GM23248 (cell line): ENCODE results near the gene GLYATL3. TPM values are rescaled to one million over a fixed set of nuclear protein-coding genes. Genes with fewer than 3 reads are reported as not detected.

ENCODE experiments used
- DNase-seq: peaks from one replicate; pipeline ENCODE4 v3.0.0-alpha.2; 2015
- H2AFZ ChIP-seq: fragments of 200-600 bp; sonication (generic); 2 replicates; pipeline ENCODE4 v1.6.1; 2016; ENCODE audit warnings: antibody characterized with exemption
- H3F3A ChIP-seq: fragments of 200-600 bp; sonication (generic); 2 replicates; pipeline ENCODE4 v1.6.1; 2016; ENCODE audit warnings: mild to moderate bottlenecking, antibody characterized with exemption, mixed run types; ENCODE audit not compliant: insufficient read depth
- H3K27ac ChIP-seq: fragments of 200-600 bp; sonication (generic); 2 replicates; pipeline ENCODE4 v1.5.1; 2016; ENCODE audit warnings: mild to moderate bottlenecking
- H3K27me3 ChIP-seq: fragments of 200-600 bp; sonication (generic); replicated peaks from 2 replicates; pipeline ENCODE4 v1.6.1; 2016; ENCODE audit warnings: mild to moderate bottlenecking; ENCODE audit not compliant: insufficient read depth
- H3K36me3 ChIP-seq: fragments of 200-600 bp; sonication (generic); 2 replicates; pipeline ENCODE4 v1.6.1; 2016; ENCODE audit warnings: low read depth, mild to moderate bottlenecking
- H3K4me1 ChIP-seq: fragments of 200-600 bp; sonication (generic); 2 replicates; pipeline ENCODE4 v1.6.1; 2016; ENCODE audit warnings: mild to moderate bottlenecking; ENCODE audit not compliant: insufficient read depth
- H3K4me2 ChIP-seq: fragments of 200-600 bp; sonication (generic); one replicate; pipeline ENCODE4 v1.6.1; 2016; ENCODE audit warnings: mild to moderate bottlenecking; ENCODE audit not compliant: unreplicated experiment
- H3K4me3 ChIP-seq: fragments of 200-600 bp; sonication (generic); 2 replicates; pipeline ENCODE4 v1.5.1; 2016; ENCODE audit warnings: mild to moderate bottlenecking
- H3K79me2 ChIP-seq: fragments of 200-600 bp; sonication (generic); 2 replicates; pipeline ENCODE4 v1.6.1; 2016; ENCODE audit warnings: mild to moderate bottlenecking; ENCODE audit not compliant: insufficient read depth
- H3K9ac ChIP-seq: fragments of 200-600 bp; sonication (generic); 2 replicates; pipeline ENCODE4 v1.6.1; 2016; ENCODE audit warnings: mild to moderate bottlenecking
- H3K9me2 ChIP-seq: fragments of 200-600 bp; sonication (generic); 2 replicates; pipeline ENCODE4 v1.6.1; 2016; ENCODE audit warnings: mixed run types, mild to moderate bottlenecking, moderate library complexity; ENCODE audit not compliant: insufficient read depth
- H3K9me3 ChIP-seq: fragments of 200-600 bp; sonication (generic); one replicate; pipeline ENCODE4 v1.6.1; 2017; ENCODE audit warnings: low read depth
- H4K20me1 ChIP-seq: fragments of 200-600 bp; sonication (generic); 2 replicates; pipeline ENCODE4 v1.6.0; 2016; ENCODE audit not compliant: insufficient read depth
- EZH2 ChIP-seq: fragments of 200-600 bp; sonication (generic); IDR thresholded peaks from 2 replicates; pipeline ENCODE4 v1.6.1; 2018; ENCODE audit warnings: antibody characterized with exemption, mild to moderate bottlenecking; ENCODE audit not compliant: insufficient read depth, poor library complexity, severe bottlenecking
- EZH2phosphoT487 ChIP-seq: fragments of 200-600 bp; sonication (generic); IDR thresholded peaks from 2 replicates; pipeline ENCODE4 v1.6.1; 2018; ENCODE audit warnings: antibody characterized with exemption, moderate library complexity, mild to moderate bottlenecking, low read depth; ENCODE audit not compliant: insufficient read depth
- WGBS, 2 experiments: methylation state at CpG; one replicate each; pipeline ENCODE4 v1.1.6; 2015 to 2017; ENCODE audit warnings: low lambda C conversion rate in 2 of 2, low coverage in 1 of 2; ENCODE audit errors: missing lambda C conversion rate in 2 of 2; 5-methylcytosine and 5-hydroxymethylcytosine counted together
- in situ Hi-C: fragments of 300-500 bp; cut with MboI; formaldehyde crosslinking; loops from 2 replicates; pipeline ENCODE4 v1.15.0; 2020
- polyA plus RNA-seq: library from polyadenylated mRNA; unstranded; fragments of >200 nt; fragmentation: Nextera tagmentation; extraction: Ambion mirVana; gene quantifications from 2 replicates; pipeline ENCODE4 v1.2.1, GENCODE V29; 2016
- total RNA-seq: library from RNA; depleted of rRNA; stranded (reverse); fragments of >200 nt; shearing (Covaris generic); gene quantifications from 2 replicates; pipeline ENCODE4 v1.2.3, GENCODE V29; 2014

The GLYATL3 gene
- total and polyA plus RNA-seq, 2 experiments from 2014 or later = not detected

- Histone ChIP-seq H3F3A (no peaks in the 10 kb centered on the region), H3K9ac (no peak overlapping the region), H3K27me3 (no peaks in the 10 kb centered on the region), H3K27ac (no peak overlapping the region), H4K20me1 (no peaks in the 10 kb centered on the region), H3K36me3 (no peaks in the 10 kb centered on the region; the same call in 1 of the 2 replicates), H3K9me3 (no peaks in the 10 kb centered on the region), H2AFZ (no peak overlapping the region), H3K4me3 (no peak overlapping the region), H3K9me2 (no peaks in the 10 kb centered on the region), H3K4me1 (no peaks in the 10 kb centered on the region), H3K79me2 (no peaks in the 10 kb centered on the region), H3K4me2 (no peak overlapping the region)
- no peak for DNase-seq
- 97 to 99% methylated on average over 4 of the region's 4 CpGs for WGBS, 2 experiments
- in situ Hi-C loops = no loop called here
- TF ChIP-seq EZH2phosphoT487 (no peak), EZH2 (no peak)
Measured at GRCh38 chr6:49490633-49491032, 9.1 kb upstream of the GLYATL3 start.

GRCh38 chr6:49497304-49497703 lies 2.4 kb upstream of the GLYATL3 start:
- TF ChIP-seq EZH2phosphoT487 = no peak
- no peak for TF ChIP-seq EZH2
- Histone ChIP-seq H3K9me3 (no peaks in the 10 kb centered on the region), H3K4me3 (no peak overlapping the region), H3K79me2 (no peaks in the 10 kb centered on the region), H3K27me3 (no peaks in the 10 kb centered on the region), H4K20me1 (no peaks in the 10 kb centered on the region), H3K9me2 (no peaks in the 10 kb centered on the region), H3K27ac (no peak overlapping the region), H3K9ac (no peak overlapping the region), H3K36me3 (no peaks in the 10 kb centered on the region), H2AFZ (no peak overlapping the region), H3K4me1 (no peaks in the 10 kb centered on the region), H3K4me2 (no peak overlapping the region), H3F3A (no peaks in the 10 kb centered on the region)
- 92 to 95% methylated on average over 3 of the region's 3 CpGs for WGBS, 2 experiments
- DNase-seq = no peak
- in situ Hi-C loops = no loop called here

GRCh38 chr6:49499126-49499525 lies 597 bp upstream of the GLYATL3 start:
- Histone ChIP-seq H3K4me2 (no peak overlapping the region), H3F3A (no peaks in the 10 kb centered on the region), H4K20me1 (no peaks in the 10 kb centered on the region), H3K9me3 (no peaks in the 10 kb centered on the region), H3K27ac (no peak overlapping the region), H3K4me3 (no peak overlapping the region), H3K4me1 (no peaks in the 10 kb centered on the region), H2AFZ (no peak overlapping the region), H3K9me2 (no peaks in the 10 kb centered on the region), H3K9ac (no peak overlapping the region), H3K79me2 (no peaks in the 10 kb centered on the region), H3K36me3 (no peaks in the 10 kb centered on the region), H3K27me3 (no peaks in the 10 kb centered on the region)
- no peak for DNase-seq
- no peak for TF ChIP-seq EZH2phosphoT487
- TF ChIP-seq EZH2 = no peak
- 0 to 4% methylated on average over 1 of the region's 1 CpG for WGBS, 2 experiments
- in situ Hi-C loops = no loop called here

GRCh38 chr6:49504666-49505065 lies 4.9 kb downstream of the GLYATL3 start:
- H3K4me3 ChIP-seq = no peak overlapping the region
- TF ChIP-seq EZH2 (no peak), EZH2phosphoT487 (no peak)
- H2AFZ ChIP-seq = no peak overlapping the region
- H3K27ac ChIP-seq = no peak overlapping the region
- H3F3A ChIP-seq = no peaks in the 10 kb centered on the region
- H3K4me1 ChIP-seq = no peaks in the 10 kb centered on the region
- no peaks in the 10 kb centered on the region; the same call in 1 of the 2 replicates for H3K27me3 ChIP-seq
- no peaks in the 10 kb centered on the region for H3K9me3 ChIP-seq
- in situ Hi-C loops = no loop called here
- no peak overlapping the region for H3K4me2 ChIP-seq
- H3K9me2 ChIP-seq = no peaks in the 10 kb centered on the region
- no peak overlapping the region for H3K9ac ChIP-seq
- no peaks in the 10 kb centered on the region for H4K20me1 ChIP-seq
- H3K36me3 ChIP-seq = no peaks in the 10 kb centered on the region
- 61 to 62% methylated on average over 5 of the region's 5 CpGs for WGBS, 2 experiments
- no peaks in the 10 kb centered on the region for H3K79me2 ChIP-seq
- no peak for DNase-seq

- H3F3A ChIP-seq = no peaks in the 10 kb centered on the region
- no peak overlapping the region for H3K9ac ChIP-seq
- H3K79me2 ChIP-seq = no peaks in the 10 kb centered on the region
- no peak overlapping the region for H3K27ac ChIP-seq
- no peak overlapping the region for H2AFZ ChIP-seq
- no peak overlapping the region for H3K4me2 ChIP-seq
- no peaks in the 10 kb centered on the region for H4K20me1 ChIP-seq
- H3K4me1 ChIP-seq = no peaks in the 10 kb centered on the region
- H3K4me3 ChIP-seq = no peak overlapping the region
- H3K36me3 ChIP-seq = no peaks in the 10 kb centered on the region
- TF ChIP-seq EZH2phosphoT487 (no peak), EZH2 (no peak)
- in situ Hi-C loops = no loop called here
- 37 to 38% methylated on average over 5 of the region's 5 CpGs for WGBS, 2 experiments
- H3K27me3 ChIP-seq = no peaks in the 10 kb centered on the region; the same call in 1 of the 2 replicates
- no peaks in the 10 kb centered on the region for H3K9me3 ChIP-seq
- DNase-seq = no peak
- no peaks in the 10 kb centered on the region for H3K9me2 ChIP-seq
Measured at GRCh38 chr6:49506569-49507111, 6.9 kb downstream of the GLYATL3 start.
